ENCODE data around the gene INPP5A.

The INPP5A gene

DNA sequence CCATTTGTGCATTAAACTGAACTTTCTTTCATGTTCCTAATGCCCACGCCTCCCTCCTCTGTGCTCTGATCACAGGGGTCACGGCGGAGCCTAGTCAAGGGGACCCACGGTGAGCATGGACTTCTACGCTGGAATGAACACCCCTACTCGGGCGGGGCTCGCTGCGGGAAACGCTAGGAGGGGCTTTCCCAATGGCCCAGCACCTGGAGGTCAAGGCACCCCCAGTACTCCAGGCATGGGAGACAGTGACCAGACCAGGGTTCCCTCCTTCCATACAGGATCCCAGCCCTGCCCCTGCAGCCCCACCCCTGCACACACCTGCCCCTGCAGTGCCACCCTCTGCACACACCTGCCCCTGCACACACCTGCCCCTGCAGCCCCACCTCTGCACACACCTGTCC lies 275.4 kb downstream of the INPP5A start:
- H3K79me2 ChIP-seq (ENCODE audit: insufficient read depth, low read length), result no peaks in the 10 kb centered on the region
- no peak overlapping the region for H2AFZ ChIP-seq (ENCODE audit: low read length)
- H3K4me1 ChIP-seq (ENCODE audit: insufficient read depth, low read length, poor library complexity, severe bottlenecking), result no peaks in the 10 kb centered on the region
- H3K4me2 ChIP-seq (ENCODE audit: low read depth, low read length, poor library complexity, severe bottlenecking), result no peak overlapping the region
- H3K9me2 ChIP-seq (replicated peaks; ENCODE audit: low read depth, low read length), result no peaks in the 10 kb centered on the region
- no peak overlapping the region for H3K4me3 ChIP-seq (ENCODE audit: low read length, poor library complexity, severe bottlenecking)
- no peaks in the 10 kb centered on the region for H3K36me3 ChIP-seq (ENCODE audit: insufficient read depth, low read length)
- no peaks in the 10 kb centered on the region for H4K20me1 ChIP-seq (ENCODE audit: insufficient read depth, low read length, poor library complexity, severe bottlenecking)
- no peaks in the 10 kb centered on the region for H3K9me3 ChIP-seq (ENCODE audit: insufficient read depth, low read depth, low read length)
- H3K9ac ChIP-seq (ENCODE audit: low read depth, low read length, poor library complexity, severe bottlenecking), result no peak overlapping the region
- no peaks in the 10 kb centered on the region for H3F3A ChIP-seq (ENCODE audit: low read depth)
- H3K27me3 ChIP-seq (ENCODE audit: insufficient read depth, low read length, poor library complexity, severe bottlenecking), result no peaks in the 10 kb centered on the region
- no peak for TF ChIP-seq EZH2phosphoT487 (IDR thresholded peaks at IDR 0.05; ENCODE audit: borderline replicate concordance)
- TF ChIP-seq, protein P1, sequence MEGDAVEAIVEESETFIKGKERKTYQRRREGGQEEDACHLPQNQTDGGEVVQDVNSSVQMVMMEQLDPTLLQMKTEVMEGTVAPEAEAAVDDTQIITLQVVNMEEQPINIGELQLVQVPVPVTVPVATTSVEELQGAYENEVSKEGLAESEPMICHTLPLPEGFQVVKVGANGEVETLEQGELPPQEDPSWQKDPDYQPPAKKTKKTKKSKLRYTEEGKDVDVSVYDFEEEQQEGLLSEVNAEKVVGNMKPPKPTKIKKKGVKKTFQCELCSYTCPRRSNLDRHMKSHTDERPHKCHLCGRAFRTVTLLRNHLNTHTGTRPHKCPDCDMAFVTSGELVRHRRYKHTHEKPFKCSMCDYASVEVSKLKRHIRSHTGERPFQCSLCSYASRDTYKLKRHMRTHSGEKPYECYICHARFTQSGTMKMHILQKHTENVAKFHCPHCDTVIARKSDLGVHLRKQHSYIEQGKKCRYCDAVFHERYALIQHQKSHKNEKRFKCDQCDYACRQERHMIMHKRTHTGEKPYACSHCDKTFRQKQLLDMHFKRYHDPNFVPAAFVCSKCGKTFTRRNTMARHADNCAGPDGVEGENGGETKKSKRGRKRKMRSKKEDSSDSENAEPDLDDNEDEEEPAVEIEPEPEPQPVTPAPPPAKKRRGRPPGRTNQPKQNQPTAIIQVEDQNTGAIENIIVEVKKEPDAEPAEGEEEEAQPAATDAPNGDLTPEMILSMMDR (conservative IDR thresholded peaks at IDR 0.05; ENCODE audit: low read length), result no peak

DNA sequence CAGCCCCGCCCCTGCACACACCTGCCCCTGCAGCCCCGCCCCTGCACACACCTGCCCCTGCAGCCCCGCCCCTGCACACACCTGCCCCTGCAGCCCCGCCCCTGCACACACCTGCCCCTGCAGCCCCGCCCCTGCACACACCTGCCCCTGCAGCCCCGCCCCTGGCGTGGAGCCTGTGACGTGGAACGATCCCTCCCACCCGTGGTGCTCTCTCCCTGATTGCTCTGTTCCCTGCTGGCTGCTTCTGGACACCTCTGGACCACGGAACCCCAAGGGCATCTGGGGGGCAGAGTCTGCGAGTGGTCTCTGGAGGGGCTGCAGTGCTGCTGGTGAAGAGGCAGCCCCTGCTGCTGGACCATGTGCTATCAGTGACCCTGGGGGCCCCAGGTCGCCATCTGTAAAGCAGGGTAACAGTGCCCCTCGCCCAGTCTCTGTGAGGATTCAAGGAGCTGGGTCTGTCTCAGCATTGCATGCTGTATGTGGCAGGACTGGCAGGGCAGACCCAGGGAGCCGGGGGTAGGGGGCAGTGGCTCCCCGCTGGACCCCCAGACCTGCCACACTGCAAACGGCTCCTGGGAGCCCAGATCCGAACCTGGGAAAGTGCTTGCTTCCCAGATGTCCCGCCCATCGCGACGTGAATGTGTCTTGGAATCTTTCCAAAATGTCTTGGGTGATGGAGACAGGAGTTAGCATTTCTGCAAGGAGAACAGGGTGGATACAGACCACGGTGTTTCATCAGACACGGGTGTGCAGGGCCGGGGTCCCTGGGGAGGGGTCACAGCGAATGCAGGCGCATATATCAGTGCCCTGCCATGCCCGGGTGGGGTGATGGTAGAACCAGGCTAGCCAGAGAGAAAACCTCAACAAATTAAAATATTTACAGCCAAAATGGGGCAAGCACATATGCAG lies 276.2 kb downstream of the INPP5A start:
- Histone ChIP-seq H3K9me3 (ENCODE audit: insufficient read depth, low read depth, low read length) (no peaks in the 10 kb centered on the region; the same call in 1 of the 2 replicates), H3K27me3 (ENCODE audit: insufficient read depth, low read length, poor library complexity, severe bottlenecking) (no peaks in the 10 kb centered on the region), H3K9me2 (replicated peaks; ENCODE audit: low read depth, low read length) (no peaks in the 10 kb centered on the region), H3K4me3 (ENCODE audit: low read length, poor library complexity, severe bottlenecking) (no peak overlapping the region), H3K79me2 (ENCODE audit: insufficient read depth, low read length) (no peaks in the 10 kb centered on the region), H3K4me2 (ENCODE audit: low read depth, low read length, poor library complexity, severe bottlenecking) (no peak overlapping the region), H3K9ac (ENCODE audit: low read depth, low read length, poor library complexity, severe bottlenecking) (no peak overlapping the region), H2AFZ (ENCODE audit: low read length) (no peak overlapping the region), H3F3A (ENCODE audit: low read depth) (no peaks in the 10 kb centered on the region), H4K20me1 (ENCODE audit: insufficient read depth, low read length, poor library complexity, severe bottlenecking) (no peaks in the 10 kb centered on the region), H3K36me3 (ENCODE audit: insufficient read depth, low read length) (no peaks in the 10 kb centered on the region), H3K4me1 (ENCODE audit: insufficient read depth, low read length, poor library complexity, severe bottlenecking) (no peaks in the 10 kb centered on the region)
- TF ChIP-seq EZH2phosphoT487 (IDR thresholded peaks at IDR 0.05; ENCODE audit: borderline replicate concordance), result no peak
- TF ChIP-seq, protein P1 (conservative IDR thresholded peaks at IDR 0.05; ENCODE audit: low read length), result no peak

DNA sequence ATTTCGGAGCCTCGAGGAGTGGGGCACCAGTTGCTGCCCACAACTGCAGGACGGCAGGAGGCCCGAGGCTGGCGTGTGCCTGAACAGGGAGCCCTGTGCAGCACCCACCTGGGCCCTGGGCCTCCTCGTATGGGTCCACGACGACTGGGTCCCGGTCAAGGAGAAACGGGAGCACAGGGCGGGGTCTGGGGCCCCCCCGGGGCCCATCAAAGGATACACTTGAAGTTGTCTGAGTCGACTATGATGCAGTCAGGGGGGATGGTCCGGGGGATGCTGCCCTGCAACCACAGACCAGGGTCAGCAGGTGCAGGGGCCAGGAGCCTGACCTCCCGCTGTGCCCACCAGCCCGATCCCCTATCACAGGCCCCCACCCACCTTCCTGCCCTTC lies 276.9 kb downstream of the INPP5A start:
- no peak overlapping the region for H2AFZ ChIP-seq (ENCODE audit: low read length)
- H3K4me1 ChIP-seq (ENCODE audit: insufficient read depth, low read length, poor library complexity, severe bottlenecking), result no peaks in the 10 kb centered on the region
- H3K9me2 ChIP-seq (replicated peaks; ENCODE audit: low read depth, low read length), result no peaks in the 10 kb centered on the region
- H3K79me2 ChIP-seq (ENCODE audit: insufficient read depth, low read length), result no peaks in the 10 kb centered on the region
- H3K4me3 ChIP-seq (ENCODE audit: low read length, poor library complexity, severe bottlenecking), result no peak overlapping the region
- no peaks in the 10 kb centered on the region for H4K20me1 ChIP-seq (ENCODE audit: insufficient read depth, low read length, poor library complexity, severe bottlenecking)
- no peak overlapping the region for H3K4me2 ChIP-seq (ENCODE audit: low read depth, low read length, poor library complexity, severe bottlenecking)
- no peak for TF ChIP-seq EZH2phosphoT487 (IDR thresholded peaks at IDR 0.05; ENCODE audit: borderline replicate concordance)
- TF ChIP-seq, protein P1 (conservative IDR thresholded peaks at IDR 0.05; ENCODE audit: low read length), result no peak
- no peak overlapping the region for H3K9ac ChIP-seq (ENCODE audit: low read depth, low read length, poor library complexity, severe bottlenecking)
- no peaks in the 10 kb centered on the region; the same call in 1 of the 2 replicates for H3K9me3 ChIP-seq (ENCODE audit: insufficient read depth, low read depth, low read length)
- H3K36me3 ChIP-seq (ENCODE audit: insufficient read depth, low read length), result no peaks in the 10 kb centered on the region
- no peaks in the 10 kb centered on the region for H3K27me3 ChIP-seq (ENCODE audit: insufficient read depth, low read length, poor library complexity, severe bottlenecking)
- H3F3A ChIP-seq (ENCODE audit: low read depth), result no peaks in the 10 kb centered on the region

Data from Loucy (cell line).